ENCODE data around the gene WBP2.

DNA sequence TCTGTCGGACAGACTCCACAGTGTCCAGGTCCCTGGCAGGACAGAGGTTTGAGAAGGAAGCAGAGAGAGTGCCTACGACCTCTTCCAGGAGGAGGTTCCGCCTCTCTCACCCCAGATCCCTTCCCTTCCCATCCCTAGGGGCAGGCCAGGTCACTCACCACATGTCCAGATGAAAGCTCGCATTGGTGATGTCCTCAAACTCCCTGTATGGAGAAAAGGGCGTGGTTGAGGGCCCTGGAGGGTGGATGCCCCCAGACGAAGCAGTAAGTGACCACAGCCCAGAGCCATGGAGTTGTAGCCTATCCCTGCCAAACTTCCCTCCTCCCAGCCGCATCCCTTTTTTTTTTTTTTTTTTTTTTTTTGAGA, 14.4 kb downstream of the WBP2 start:
- TF ChIP-seq, protein P1, sequence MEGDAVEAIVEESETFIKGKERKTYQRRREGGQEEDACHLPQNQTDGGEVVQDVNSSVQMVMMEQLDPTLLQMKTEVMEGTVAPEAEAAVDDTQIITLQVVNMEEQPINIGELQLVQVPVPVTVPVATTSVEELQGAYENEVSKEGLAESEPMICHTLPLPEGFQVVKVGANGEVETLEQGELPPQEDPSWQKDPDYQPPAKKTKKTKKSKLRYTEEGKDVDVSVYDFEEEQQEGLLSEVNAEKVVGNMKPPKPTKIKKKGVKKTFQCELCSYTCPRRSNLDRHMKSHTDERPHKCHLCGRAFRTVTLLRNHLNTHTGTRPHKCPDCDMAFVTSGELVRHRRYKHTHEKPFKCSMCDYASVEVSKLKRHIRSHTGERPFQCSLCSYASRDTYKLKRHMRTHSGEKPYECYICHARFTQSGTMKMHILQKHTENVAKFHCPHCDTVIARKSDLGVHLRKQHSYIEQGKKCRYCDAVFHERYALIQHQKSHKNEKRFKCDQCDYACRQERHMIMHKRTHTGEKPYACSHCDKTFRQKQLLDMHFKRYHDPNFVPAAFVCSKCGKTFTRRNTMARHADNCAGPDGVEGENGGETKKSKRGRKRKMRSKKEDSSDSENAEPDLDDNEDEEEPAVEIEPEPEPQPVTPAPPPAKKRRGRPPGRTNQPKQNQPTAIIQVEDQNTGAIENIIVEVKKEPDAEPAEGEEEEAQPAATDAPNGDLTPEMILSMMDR (IDR thresholded peaks at IDR 0.05) = no peak
- no peak for TF ChIP-seq POLR2AphosphoS5 (IDR thresholded peaks at IDR 0.05)
- TF ChIP-seq EP300 (IDR thresholded peaks at IDR 0.05; ENCODE audit: low read depth) = no peak
- no peak for TF ChIP-seq POLR2A (IDR thresholded peaks at IDR 0.05)

Measured in transverse colon (tissue), 4 donors.